Chondrocyte (in vitro differentiated cells): ENCODE data around the gene CENPVL3. TPM values are rescaled to one million over a fixed set of nuclear protein-coding genes. Genes with fewer than 3 reads are reported as not detected.

Source experiments
- DNase-seq: peaks from one replicate; pipeline ENCODE4 v3.0.0; 2021; ENCODE audit warnings: mixed read lengths, low spot score
- H3K27ac Mint-ChIP-seq: one replicate; pipeline ENCODE4 v1.8.0; 2021; ENCODE audit warnings: mild to moderate bottlenecking, moderate library complexity, mixed read lengths; ENCODE audit not compliant: unreplicated experiment
- H3K27me3 Mint-ChIP-seq: 2 replicates; pipeline ENCODE4 v1.8.0; 2021; ENCODE audit warnings: low read depth, mixed read lengths
- H3K36me3 Mint-ChIP-seq: 2 replicates; pipeline ENCODE4 v1.8.0; 2021; ENCODE audit warnings: low read depth, mixed read lengths
- H3K4me1 Mint-ChIP-seq: 2 replicates; pipeline ENCODE4 v1.8.0; 2021; ENCODE audit warnings: low read depth, mild to moderate bottlenecking, mixed read lengths
- H3K4me3 Mint-ChIP-seq: one replicate; pipeline ENCODE4 v1.8.0; 2021; ENCODE audit warnings: mild to moderate bottlenecking, moderate library complexity, mixed read lengths; ENCODE audit not compliant: unreplicated experiment
- H3K9me3 Mint-ChIP-seq: 2 replicates; pipeline ENCODE4 v1.8.0; 2021; ENCODE audit warnings: low read depth, mixed read lengths
- total RNA-seq: library from RNA; stranded (reverse); gene quantifications from 3 replicates; pipeline ENCODE4 v1.2.1, GENCODE V29; 2021
- TF ChIP-seq, protein P1 (sequence below): fragments of 200-600 bp; sonication (generic); IDR thresholded peaks from 2 replicates; pipeline ENCODE4 v1.5.0; 2021; ENCODE audit warnings: antibody characterized with exemption, mild to moderate bottlenecking, moderate library complexity

The CENPVL3 gene
- total RNA-seq, 1 donor from 2014 or later, result 0.17 TPM

DNA sequence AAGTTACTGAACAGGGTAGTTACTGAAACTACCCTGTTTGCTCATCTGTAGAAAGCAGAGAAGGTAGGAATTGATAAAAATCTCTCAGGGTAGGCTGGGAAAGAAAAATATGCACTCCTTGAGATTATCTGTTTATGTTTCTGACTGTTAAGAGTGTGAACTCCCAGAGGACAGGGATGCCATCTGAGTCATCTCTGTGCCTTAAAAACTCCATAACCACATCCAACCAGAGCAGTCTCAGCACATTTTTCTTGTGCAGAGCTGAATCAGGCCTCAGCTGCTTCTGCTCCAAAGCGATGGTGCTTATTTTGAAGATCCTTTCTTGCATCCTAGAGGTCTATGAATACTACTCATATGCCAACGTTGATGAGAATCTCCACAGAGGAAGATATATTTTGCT, 9.9 kb downstream of the CENPVL3 start:
- Mint-ChIP-seq H3K27ac (no peak overlapping the region), H3K36me3 (no peaks in the 10 kb centered on the region), H3K4me3 (no peak overlapping the region), H3K27me3 (peaks cover 8% of the 10 kb centered on the region), H3K9me3 (peaks cover 3% of the 10 kb centered on the region), H3K4me1 (peaks cover 3% of the 10 kb centered on the region)
- no peak for DNase-seq
- TF ChIP-seq, protein P1, sequence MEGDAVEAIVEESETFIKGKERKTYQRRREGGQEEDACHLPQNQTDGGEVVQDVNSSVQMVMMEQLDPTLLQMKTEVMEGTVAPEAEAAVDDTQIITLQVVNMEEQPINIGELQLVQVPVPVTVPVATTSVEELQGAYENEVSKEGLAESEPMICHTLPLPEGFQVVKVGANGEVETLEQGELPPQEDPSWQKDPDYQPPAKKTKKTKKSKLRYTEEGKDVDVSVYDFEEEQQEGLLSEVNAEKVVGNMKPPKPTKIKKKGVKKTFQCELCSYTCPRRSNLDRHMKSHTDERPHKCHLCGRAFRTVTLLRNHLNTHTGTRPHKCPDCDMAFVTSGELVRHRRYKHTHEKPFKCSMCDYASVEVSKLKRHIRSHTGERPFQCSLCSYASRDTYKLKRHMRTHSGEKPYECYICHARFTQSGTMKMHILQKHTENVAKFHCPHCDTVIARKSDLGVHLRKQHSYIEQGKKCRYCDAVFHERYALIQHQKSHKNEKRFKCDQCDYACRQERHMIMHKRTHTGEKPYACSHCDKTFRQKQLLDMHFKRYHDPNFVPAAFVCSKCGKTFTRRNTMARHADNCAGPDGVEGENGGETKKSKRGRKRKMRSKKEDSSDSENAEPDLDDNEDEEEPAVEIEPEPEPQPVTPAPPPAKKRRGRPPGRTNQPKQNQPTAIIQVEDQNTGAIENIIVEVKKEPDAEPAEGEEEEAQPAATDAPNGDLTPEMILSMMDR, result no peak

DNA sequence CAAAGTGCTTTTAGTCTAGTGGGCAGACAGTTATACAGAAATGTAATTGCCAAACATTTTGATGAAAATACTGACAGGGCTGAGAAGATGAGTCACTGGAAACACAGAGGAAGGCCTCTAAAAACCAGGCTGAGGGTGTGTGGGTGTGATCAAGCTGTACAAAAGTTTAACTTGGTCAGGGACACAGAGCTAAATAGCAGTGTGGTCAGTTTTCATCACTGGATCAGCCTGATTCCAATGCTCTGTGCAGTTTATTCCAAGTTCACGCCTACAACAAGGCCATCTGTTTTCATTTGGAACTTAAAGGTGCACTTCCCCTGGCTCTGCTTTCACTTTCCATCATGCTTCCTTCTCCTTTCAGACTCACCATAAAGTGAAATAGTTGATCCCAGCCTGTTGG, 10.6 kb downstream of the CENPVL3 start:
- no peaks in the 10 kb centered on the region for H3K36me3 Mint-ChIP-seq
- DNase-seq, result no peak
- H3K27me3 Mint-ChIP-seq, result peaks cover 7% of the 10 kb centered on the region
- no peak overlapping the region for H3K4me3 Mint-ChIP-seq
- peaks cover 3% of the 10 kb centered on the region for H3K9me3 Mint-ChIP-seq
- peaks cover 3% of the 10 kb centered on the region for H3K4me1 Mint-ChIP-seq
- TF ChIP-seq, protein P1, result no peak
- H3K27ac Mint-ChIP-seq, result no peak overlapping the region

DNA sequence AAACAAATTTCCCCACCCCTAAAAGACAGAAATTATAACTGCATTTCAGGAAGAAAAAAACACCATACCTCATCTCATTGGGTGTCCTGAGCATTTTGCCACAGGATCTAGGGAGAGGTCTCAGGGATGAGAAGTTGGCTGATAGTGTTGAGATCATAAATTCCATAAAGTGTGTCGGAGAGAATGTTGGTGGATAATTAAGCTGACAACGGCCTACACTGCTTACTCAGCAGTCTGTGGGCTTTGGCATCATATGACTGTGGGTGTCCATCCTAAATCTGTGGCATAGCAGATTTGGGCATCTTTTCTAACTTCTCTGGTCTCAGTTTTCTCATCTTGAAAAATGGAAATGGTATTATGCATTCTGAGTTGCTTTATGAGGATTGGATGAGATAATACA, 12.3 kb downstream of the CENPVL3 start:
- TF ChIP-seq, protein P1, result no peak
- no peaks in the 10 kb centered on the region for H3K9me3 Mint-ChIP-seq
- H3K4me3 Mint-ChIP-seq, result no peak overlapping the region
- no peak for DNase-seq
- no peaks in the 10 kb centered on the region for H3K36me3 Mint-ChIP-seq
- no peak overlapping the region for H3K27ac Mint-ChIP-seq
- H3K27me3 Mint-ChIP-seq, result peaks cover 2% of the 10 kb centered on the region
- peaks cover 3% of the 10 kb centered on the region for H3K4me1 Mint-ChIP-seq

DNA sequence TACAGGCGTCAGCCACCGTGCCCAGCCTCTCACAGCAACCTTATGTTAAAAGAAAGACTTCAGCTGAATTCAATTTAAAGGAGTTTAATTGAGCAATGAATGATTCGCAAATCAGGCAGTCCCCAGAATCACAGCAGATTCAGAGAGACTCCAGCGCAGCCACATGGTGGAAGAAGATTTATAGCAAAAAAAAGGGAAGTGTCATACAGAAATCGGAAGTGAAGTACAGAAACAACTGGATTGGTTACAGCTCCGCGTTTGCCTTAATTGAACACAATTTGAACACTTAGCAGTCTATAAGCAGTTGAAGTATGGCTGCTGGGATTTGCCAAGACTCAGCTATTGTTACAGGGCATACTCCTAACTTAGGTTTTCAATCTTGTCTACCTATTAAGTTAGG, 19.8 kb downstream of the CENPVL3 start:
- Mint-ChIP-seq H3K4me1 (no peaks in the 10 kb centered on the region), H3K9me3 (peaks cover 3% of the 10 kb centered on the region), H3K36me3 (no peaks in the 10 kb centered on the region), H3K27ac (no peak overlapping the region), H3K4me3 (no peak overlapping the region), H3K27me3 (peaks cover 9% of the 10 kb centered on the region)
- no peak for DNase-seq
- TF ChIP-seq, protein P1, result no peak

DNA sequence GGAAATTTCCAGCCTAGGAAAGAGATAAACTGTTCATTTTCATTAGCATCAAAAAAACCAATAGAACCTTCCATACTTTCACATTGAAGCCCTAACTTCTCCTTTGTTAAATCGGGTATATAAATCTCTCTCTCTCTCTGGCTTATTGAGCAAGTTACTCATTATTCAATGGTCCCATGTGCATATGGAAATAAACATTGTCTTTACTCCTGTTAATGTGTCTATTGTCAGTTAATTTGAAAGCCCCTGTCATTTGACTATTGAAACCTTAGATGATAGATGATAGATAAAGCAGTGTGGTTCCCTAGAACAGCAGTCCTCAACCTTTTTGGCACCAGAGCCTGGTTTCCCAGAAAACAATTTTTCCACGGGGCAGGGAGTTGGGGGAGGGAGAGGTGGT, 46.8 kb downstream of the CENPVL3 start:
- H3K36me3 Mint-ChIP-seq, result no peaks in the 10 kb centered on the region
- no peak overlapping the region for H3K4me3 Mint-ChIP-seq
- H3K4me1 Mint-ChIP-seq, result peaks cover 8% of the 10 kb centered on the region
- H3K9me3 Mint-ChIP-seq, result peaks cover 7% of the 10 kb centered on the region
- no peak for DNase-seq
- no peaks in the 10 kb centered on the region for H3K27me3 Mint-ChIP-seq
- H3K27ac Mint-ChIP-seq, result no peak overlapping the region
- TF ChIP-seq, protein P1, result no peak
